Testis (tissue), 3 donors: ENCODE measurements around the gene TGFBR3. TPM values are rescaled to one million over a fixed set of nuclear protein-coding genes. Genes with fewer than 3 reads are reported as not detected.

Experiments used
- DNase-seq: peaks from one replicate; pipeline ENCODE4 v3.0.0-alpha.2; 2019
- H3K27ac ChIP-seq, 2 donors: fragments of 200-600 bp; sonication (generic); one replicate each; pipeline ENCODE4 v1.5.1; 2019
- H3K27me3 ChIP-seq: fragments of 200-600 bp; sonication (generic); one replicate; pipeline ENCODE4 v1.5.1; 2019
- H3K36me3 ChIP-seq: fragments of 200-600 bp; sonication (generic); one replicate; pipeline ENCODE4 v1.5.1; 2017; ENCODE audit warnings: low read depth; ENCODE audit errors: missing control alignments
- H3K4me1 ChIP-seq: fragments of 200-600 bp; sonication (generic); one replicate; pipeline ENCODE4 v1.5.1; 2019
- H3K4me3 ChIP-seq, 2 donors: fragments of 200-600 bp; sonication (generic); one replicate each; pipeline ENCODE4 v1.5.1; 2017 to 2019
- H3K9me3 ChIP-seq: fragments of 200-600 bp; sonication (generic); one replicate; pipeline ENCODE4 v1.5.1; 2017
- POLR2A ChIP-seq: fragments of 450-650 bp; IDR thresholded peaks from one replicate; pipeline ENCODE4 v1.6.1; 2017; ENCODE audit warnings: antibody characterized with exemption, mild to moderate bottlenecking, moderate library complexity
- WGBS, 2 donors: methylation state at CpG; one replicate each; pipeline ENCODE4 v1.1.5; 2018; 5-methylcytosine and 5-hydroxymethylcytosine counted together
- intact Hi-C: fragments of 100-400 bp; cut with DNase I; formaldehyde crosslinking; loops from one replicate; pipeline ENCODE4 v1.15.1; 2023; ENCODE audit warnings: low total_unique reads
- polyA plus RNA-seq: library from polyadenylated mRNA; stranded (reverse); fragments of 350-450 nt; fragmentation: Illumina TruSeq; extraction: RNeasy Lipid Tissue Mini Kit (QIAGEN cat#74804); gene quantifications from one replicate; pipeline ENCODE4 v1.2.3, GENCODE V29; 2014; ENCODE audit warnings: low read depth, low replicate concordance; ENCODE audit not compliant: insufficient read depth
- total RNA-seq, 2 donors: library from RNA; depleted of rRNA; stranded (reverse); fragments of >200 nt; gene quantifications; one replicate each; pipeline ENCODE4 v1.2.3, GENCODE V29; 2016
- TF ChIP-seq, protein P1 (sequence below), 3 experiments: fragments of 450-650 bp in 2 of 3; fragments of 200-600 bp in 1 of 3; sonication (generic) in 1 of 3; IDR thresholded peaks; one replicate each; pipeline ENCODE4 v1.5.1; 2016 to 2019; ENCODE audit warnings: antibody characterized with exemption in 3 of 3, mild to moderate bottlenecking in 2 of 3, moderate library complexity in 1 of 3

Gene TGFBR3
- total and polyA plus RNA-seq, 3 donors from 2014 or later, result 24.0 to 37.2 (median 34.7) TPM

DNA sequence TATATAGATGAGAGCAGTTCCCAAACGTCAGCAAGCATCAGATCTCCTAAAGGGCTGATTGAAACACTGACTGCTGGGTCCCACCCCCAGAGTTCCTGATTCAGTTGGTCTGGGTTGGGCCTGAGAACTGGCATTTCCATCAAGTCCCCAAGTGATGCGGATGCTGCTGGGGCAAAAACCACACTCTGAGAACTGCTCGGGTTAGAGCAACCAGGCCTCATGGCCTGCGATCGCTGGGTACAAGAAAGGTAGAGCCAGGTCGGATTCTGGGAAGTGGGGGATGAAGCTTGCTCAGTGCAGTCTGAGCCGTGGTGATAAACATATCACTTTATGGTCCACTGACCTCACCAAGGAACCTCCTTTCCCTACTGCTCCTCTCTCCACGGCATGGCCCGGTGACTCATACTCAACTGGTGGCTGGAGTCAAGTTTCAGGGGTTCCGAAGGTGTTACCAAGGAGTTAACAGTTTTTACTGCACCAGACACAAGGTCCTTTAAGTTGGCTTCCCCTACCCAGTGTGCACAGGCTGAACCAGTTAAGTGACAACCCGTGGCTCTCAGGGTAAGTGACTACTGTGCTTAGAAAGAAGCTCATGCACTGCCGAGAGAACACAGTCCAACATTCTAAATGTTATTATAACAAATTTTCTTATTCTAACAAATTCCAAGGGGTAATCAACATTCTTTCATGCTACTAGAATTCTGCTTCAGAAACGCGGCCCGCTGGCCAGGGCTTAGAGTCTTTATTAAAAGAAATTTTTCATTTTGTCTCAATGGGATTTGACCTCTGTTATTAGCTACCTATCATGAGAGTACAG, 153.5 kb downstream of the TGFBR3 start:
- H3K36me3 ChIP-seq, result no peaks in the 10 kb centered on the region
- no peak for DNase-seq
- H3K4me3 ChIP-seq, result no peak overlapping the region
- H3K27ac ChIP-seq, result peak overlapping the region in 1 of 2 donors; percentile 32
- no peaks in the 10 kb centered on the region for H3K27me3 ChIP-seq
- WGBS, 2 donors, result 74 to 78% methylated on average over 15 of the region's 15 CpGs
- H3K4me1 ChIP-seq, result peaks cover 2% of the 10 kb centered on the region
- no peak for TF ChIP-seq POLR2A
- TF ChIP-seq, protein P1, sequence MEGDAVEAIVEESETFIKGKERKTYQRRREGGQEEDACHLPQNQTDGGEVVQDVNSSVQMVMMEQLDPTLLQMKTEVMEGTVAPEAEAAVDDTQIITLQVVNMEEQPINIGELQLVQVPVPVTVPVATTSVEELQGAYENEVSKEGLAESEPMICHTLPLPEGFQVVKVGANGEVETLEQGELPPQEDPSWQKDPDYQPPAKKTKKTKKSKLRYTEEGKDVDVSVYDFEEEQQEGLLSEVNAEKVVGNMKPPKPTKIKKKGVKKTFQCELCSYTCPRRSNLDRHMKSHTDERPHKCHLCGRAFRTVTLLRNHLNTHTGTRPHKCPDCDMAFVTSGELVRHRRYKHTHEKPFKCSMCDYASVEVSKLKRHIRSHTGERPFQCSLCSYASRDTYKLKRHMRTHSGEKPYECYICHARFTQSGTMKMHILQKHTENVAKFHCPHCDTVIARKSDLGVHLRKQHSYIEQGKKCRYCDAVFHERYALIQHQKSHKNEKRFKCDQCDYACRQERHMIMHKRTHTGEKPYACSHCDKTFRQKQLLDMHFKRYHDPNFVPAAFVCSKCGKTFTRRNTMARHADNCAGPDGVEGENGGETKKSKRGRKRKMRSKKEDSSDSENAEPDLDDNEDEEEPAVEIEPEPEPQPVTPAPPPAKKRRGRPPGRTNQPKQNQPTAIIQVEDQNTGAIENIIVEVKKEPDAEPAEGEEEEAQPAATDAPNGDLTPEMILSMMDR (IDR thresholded peaks at IDR 0.05), result no peak
- intact Hi-C loops, result no loop called here
- H3K9me3 ChIP-seq, result no peaks in the 10 kb centered on the region

- Histone ChIP-seq H3K27ac (no peak overlapping the region), H3K36me3 (no peaks in the 10 kb centered on the region), H3K4me1 (peaks cover 2% of the 10 kb centered on the region), H3K27me3 (no peaks in the 10 kb centered on the region), H3K4me3 (no peak overlapping the region), H3K9me3 (no peaks in the 10 kb centered on the region)
- TF ChIP-seq, protein P1 (IDR thresholded peaks at IDR 0.05), result no peak
- no peak for TF ChIP-seq POLR2A
- no peak for DNase-seq
- intact Hi-C loops, result no loop called here
- 66 to 76% methylated on average over 4 of the region's 4 CpGs for WGBS, 2 donors
These were observed 154.1 kb downstream of the TGFBR3 start for GRCh38 chr1:91731815-91732214.

GRCh38 chr1:91730801-91731732, 154.9 kb downstream of the TGFBR3 start:
- H3K9me3 ChIP-seq, result no peaks in the 10 kb centered on the region
- H3K27me3 ChIP-seq, result no peaks in the 10 kb centered on the region
- intact Hi-C loops, result no loop called here
- no peak overlapping the region for H3K4me3 ChIP-seq
- no peak for DNase-seq
- no peak for TF ChIP-seq POLR2A
- TF ChIP-seq, protein P1 (IDR thresholded peaks at IDR 0.05), result no peak
- 74 to 78% methylated on average over 15 of the region's 15 CpGs for WGBS, 2 donors
- peaks cover 2% of the 10 kb centered on the region for H3K4me1 ChIP-seq
- H3K27ac ChIP-seq, result no peak overlapping the region
- no peaks in the 10 kb centered on the region for H3K36me3 ChIP-seq

GRCh38 chr1:91729621-91730358, 156.2 kb downstream of the TGFBR3 start:
- no peak overlapping the region for H3K4me3 ChIP-seq
- H3K9me3 ChIP-seq, result no peaks in the 10 kb centered on the region
- no peaks in the 10 kb centered on the region for H3K36me3 ChIP-seq
- intact Hi-C loops, result no loop called here
- H3K27me3 ChIP-seq, result no peaks in the 10 kb centered on the region
- peaks cover 2% of the 10 kb centered on the region for H3K4me1 ChIP-seq
- DNase-seq, result no peak
- TF ChIP-seq POLR2A, result no peak
- TF ChIP-seq, protein P1 (IDR thresholded peaks at IDR 0.05), result no peak
- WGBS, 2 donors, result 92 to 94% methylated on average over 11 of the region's 11 CpGs
- H3K27ac ChIP-seq, result no peak overlapping the region
